H1 (cell line): ENCODE data around the gene CLEC18B.
A peak's percentile ranks its signal among the peaks of the same experiment; 100 is the strongest.

Source experiments
- BRCA1 ChIP-seq: IDR thresholded peaks from 2 replicates; pipeline ENCODE4 v1.6.1; 2012; ENCODE audit warnings: low read depth, low read length, improper control_type of control experiment
- CHD2 ChIP-seq: IDR thresholded peaks from 2 replicates; pipeline ENCODE4 v1.6.1; 2012; ENCODE audit warnings: low read length, improper control_type of control experiment
- POLR2A ChIP-seq, 2 experiments: IDR thresholded peaks; 1 replicate in 1 of 2; 2 replicates in 1 of 2; pipeline ENCODE4 v1.6.1; 2011; ENCODE audit warnings: low read depth in 2 of 2, low read length in 2 of 2, mild to moderate bottlenecking in 2 of 2; ENCODE audit errors: control extremely low read depth in 1 of 2
- RBBP5 ChIP-seq: IDR thresholded peaks from 2 replicates; pipeline ENCODE4 v1.7.1; 2012; ENCODE audit warnings: low read depth, mild to moderate bottlenecking, inconsistent platforms, low read length, moderate library complexity, borderline replicate concordance
- YY1 ChIP-seq: IDR thresholded peaks from 2 replicates; pipeline ENCODE4 v1.6.1; 2011; ENCODE audit warnings: low read depth, mild to moderate bottlenecking, low read length
- ZNF274 ChIP-seq: IDR thresholded peaks from 2 replicates; pipeline ENCODE4 v1.7.0; 2012; ENCODE audit warnings: low read length, borderline replicate concordance; ENCODE audit errors: extremely low read depth
- TF ChIP-seq, protein P1 (sequence below), 3 experiments: IDR thresholded peaks; 1 replicate in 2 of 3; 2 replicates in 1 of 3; pipeline versions ENCODE4 v1.5.1 to v1.6.1; 2011; ENCODE audit warnings: low read length in 3 of 3, mild to moderate bottlenecking in 3 of 3, inconsistent platforms in 2 of 3, low read depth in 1 of 3, moderate library complexity in 1 of 3; ENCODE audit not compliant: insufficient read depth in 1 of 3; ENCODE audit errors: control extremely low read depth in 1 of 3

DNA sequence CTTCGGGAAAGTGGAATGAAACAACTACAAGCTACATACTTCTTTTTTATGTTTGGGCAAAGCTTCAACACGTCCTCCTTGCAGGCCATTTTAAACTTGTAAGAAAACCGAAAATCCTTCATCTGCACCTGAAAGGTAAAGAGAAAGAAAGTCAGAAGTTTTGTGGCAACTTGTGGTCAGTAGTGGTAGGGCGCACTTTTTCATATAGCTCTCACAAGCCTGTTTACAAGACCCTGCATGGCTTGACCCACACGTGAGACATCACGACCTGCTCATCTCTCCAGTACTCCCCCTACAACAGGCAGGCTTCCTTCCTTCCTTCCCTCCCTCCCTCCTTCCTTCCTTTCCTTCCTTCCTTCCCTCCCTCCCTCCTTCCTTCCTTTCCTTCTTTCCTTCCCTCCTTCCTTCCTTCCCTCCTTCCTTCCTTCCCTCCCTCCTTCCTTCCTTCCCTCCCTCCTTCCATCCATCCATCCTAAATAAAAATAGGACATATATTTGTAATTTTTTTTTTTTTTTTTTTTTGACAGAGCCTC is 48.7 kb upstream of the CLEC18B start:
- TF ChIP-seq RBBP5, result no peak
- TF ChIP-seq ZNF274, result no peak
- TF ChIP-seq POLR2A (IDR thresholded peaks at IDR 0.05; ENCODE audit: control extremely low read depth in 1 of 2, low read depth in 2 of 2, low read length in 2 of 2), result no peak
- TF ChIP-seq, protein P1, sequence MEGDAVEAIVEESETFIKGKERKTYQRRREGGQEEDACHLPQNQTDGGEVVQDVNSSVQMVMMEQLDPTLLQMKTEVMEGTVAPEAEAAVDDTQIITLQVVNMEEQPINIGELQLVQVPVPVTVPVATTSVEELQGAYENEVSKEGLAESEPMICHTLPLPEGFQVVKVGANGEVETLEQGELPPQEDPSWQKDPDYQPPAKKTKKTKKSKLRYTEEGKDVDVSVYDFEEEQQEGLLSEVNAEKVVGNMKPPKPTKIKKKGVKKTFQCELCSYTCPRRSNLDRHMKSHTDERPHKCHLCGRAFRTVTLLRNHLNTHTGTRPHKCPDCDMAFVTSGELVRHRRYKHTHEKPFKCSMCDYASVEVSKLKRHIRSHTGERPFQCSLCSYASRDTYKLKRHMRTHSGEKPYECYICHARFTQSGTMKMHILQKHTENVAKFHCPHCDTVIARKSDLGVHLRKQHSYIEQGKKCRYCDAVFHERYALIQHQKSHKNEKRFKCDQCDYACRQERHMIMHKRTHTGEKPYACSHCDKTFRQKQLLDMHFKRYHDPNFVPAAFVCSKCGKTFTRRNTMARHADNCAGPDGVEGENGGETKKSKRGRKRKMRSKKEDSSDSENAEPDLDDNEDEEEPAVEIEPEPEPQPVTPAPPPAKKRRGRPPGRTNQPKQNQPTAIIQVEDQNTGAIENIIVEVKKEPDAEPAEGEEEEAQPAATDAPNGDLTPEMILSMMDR (IDR thresholded peaks at IDR 0.05; ENCODE audit: control extremely low read depth in 1 of 3, insufficient read depth in 1 of 3, low read depth in 1 of 3, low read length in 3 of 3), result peak in 1 of 3 experiments; percentile 6; a peak in 1 of 4 replicates
- TF ChIP-seq YY1, result no peak
- no peak for TF ChIP-seq CHD2
- TF ChIP-seq BRCA1, result no peak
